ENCODE results near the gene SLC2A5.
"Not testable (repeated sequence)": the region's sequence is repeated elsewhere in the genome, so short reads cannot be mapped to it uniquely, and the experiment has no call there.

DNA sequence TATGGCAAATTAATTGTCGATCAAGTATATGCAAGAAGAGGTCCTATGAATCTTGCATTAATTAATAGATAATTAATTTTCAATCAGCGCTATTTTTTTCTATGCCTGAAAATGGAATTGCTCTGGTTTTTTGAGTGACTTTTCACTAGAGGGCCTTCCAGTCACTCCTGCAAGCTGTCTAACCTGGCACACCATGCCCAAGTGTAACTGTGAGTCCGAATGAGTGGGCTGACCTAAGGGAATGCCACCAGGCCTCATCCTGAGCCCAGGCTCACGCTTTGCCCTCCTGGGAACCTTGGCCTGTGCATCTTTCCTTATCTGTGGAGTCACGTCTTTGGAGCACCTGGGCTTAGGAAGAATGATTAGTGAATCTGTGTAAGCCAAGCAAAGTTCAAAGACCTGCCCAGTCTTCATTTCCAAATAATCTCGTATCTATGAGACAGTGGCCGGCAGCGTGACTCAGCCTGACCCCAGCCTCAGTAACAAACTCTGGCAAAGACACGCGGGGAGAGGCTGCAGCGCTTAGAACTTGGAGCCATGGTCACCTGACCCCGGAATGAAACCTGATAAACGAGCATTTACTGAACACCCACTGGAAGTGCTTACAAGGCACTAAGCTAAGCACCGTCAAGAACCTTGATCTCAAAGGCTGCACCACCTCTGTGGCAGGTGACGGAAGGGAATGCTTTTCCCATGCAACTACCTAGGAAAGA lies 47.3 kb downstream of the SLC2A5 start:
- TF ChIP-seq POLR2A (IDR thresholded peaks at IDR 0.05), result not testable (repeated sequence)
- TF ChIP-seq, protein P1, sequence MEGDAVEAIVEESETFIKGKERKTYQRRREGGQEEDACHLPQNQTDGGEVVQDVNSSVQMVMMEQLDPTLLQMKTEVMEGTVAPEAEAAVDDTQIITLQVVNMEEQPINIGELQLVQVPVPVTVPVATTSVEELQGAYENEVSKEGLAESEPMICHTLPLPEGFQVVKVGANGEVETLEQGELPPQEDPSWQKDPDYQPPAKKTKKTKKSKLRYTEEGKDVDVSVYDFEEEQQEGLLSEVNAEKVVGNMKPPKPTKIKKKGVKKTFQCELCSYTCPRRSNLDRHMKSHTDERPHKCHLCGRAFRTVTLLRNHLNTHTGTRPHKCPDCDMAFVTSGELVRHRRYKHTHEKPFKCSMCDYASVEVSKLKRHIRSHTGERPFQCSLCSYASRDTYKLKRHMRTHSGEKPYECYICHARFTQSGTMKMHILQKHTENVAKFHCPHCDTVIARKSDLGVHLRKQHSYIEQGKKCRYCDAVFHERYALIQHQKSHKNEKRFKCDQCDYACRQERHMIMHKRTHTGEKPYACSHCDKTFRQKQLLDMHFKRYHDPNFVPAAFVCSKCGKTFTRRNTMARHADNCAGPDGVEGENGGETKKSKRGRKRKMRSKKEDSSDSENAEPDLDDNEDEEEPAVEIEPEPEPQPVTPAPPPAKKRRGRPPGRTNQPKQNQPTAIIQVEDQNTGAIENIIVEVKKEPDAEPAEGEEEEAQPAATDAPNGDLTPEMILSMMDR (IDR thresholded peaks at IDR 0.05), result not testable (repeated sequence)

Measured in gastroesophageal sphincter (tissue), 3 donors.